ENCODE measurements around the gene PITPNC1.
"Not testable (repeated sequence)": the region's sequence is repeated elsewhere in the genome, so short reads cannot be mapped to it uniquely, and the experiment has no call there.

- not testable (repeated sequence) for TF ChIP-seq CTCF, POLR2A (IDR thresholded peaks at IDR 0.05)
Observed at GRCh38 chr17:67480959-67481358, 103.9 kb downstream of the PITPNC1 start.

Data from uterus (tissue), 2 donors.